GM12891 (cell line): ENCODE data around the gene UBE3C.

Source experiments
- DNase-seq: peaks from one replicate; pipeline ENCODE4 v3.0.0; 2011; ENCODE audit warnings: low spot score; ENCODE audit not compliant: insufficient read length
- FAIRE-seq: peaks from 2 replicates; lab custom pipeline; 2011; peaks lifted over from hg19 to GRCh38; lab: Jason Lieb, UNC
- PAX5 ChIP-seq: IDR thresholded peaks from 2 replicates; pipeline ENCODE4 v1.6.1; 2011; ENCODE audit warnings: low read length, moderate library complexity, mild to moderate bottlenecking; ENCODE audit not compliant: insufficient read depth, severe bottlenecking
- POLR2A ChIP-seq: IDR thresholded peaks from 2 replicates; pipeline ENCODE4 v1.6.1; 2011; ENCODE audit warnings: low read depth, low read length, control low read depth
- POLR2AphosphoS5 ChIP-seq: IDR thresholded peaks from 2 replicates; pipeline ENCODE4 v1.6.1; 2011; ENCODE audit warnings: low read depth, low read length, control low read depth
- POU2F2 ChIP-seq: IDR thresholded peaks from 2 replicates; pipeline ENCODE4 v1.6.1; 2011; ENCODE audit warnings: low read depth, mild to moderate bottlenecking, control low read depth, low read length, moderate library complexity
- SPI1 ChIP-seq: IDR thresholded peaks from 2 replicates; pipeline ENCODE4 v1.6.1; 2011; ENCODE audit warnings: low read depth, low read length, control low read depth
- TAF1 ChIP-seq: IDR thresholded peaks from 2 replicates; pipeline ENCODE4 v1.6.1; 2011; ENCODE audit warnings: low read depth, low read length, control low read depth

The UBE3C gene

DNA sequence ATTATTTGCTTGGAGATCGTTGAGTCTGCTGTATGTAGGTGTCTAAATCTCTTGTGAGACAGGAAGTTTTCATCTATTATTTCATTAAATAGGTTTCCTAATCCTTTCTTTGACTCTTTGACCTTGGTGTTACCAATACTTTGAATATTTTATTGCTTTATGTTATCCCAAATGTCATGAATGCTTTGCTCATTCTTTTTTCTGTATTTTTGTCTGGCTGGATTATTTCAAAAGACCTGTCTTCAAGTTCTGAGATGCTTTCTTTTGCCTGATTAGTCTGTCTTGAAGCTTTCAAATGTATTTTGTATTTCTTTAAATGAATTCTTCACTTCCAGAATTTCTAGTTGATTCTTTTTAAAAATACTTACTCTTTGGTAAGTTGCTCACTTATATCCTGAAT is 27.3 kb downstream of the UBE3C start:
- FAIRE-seq, result no peak
- DNase-seq, result no peak
- TF ChIP-seq POLR2AphosphoS5 (no peak), POU2F2 (no peak), SPI1 (no peak), TAF1 (no peak), PAX5 (no peak), POLR2A (no peak)

DNA sequence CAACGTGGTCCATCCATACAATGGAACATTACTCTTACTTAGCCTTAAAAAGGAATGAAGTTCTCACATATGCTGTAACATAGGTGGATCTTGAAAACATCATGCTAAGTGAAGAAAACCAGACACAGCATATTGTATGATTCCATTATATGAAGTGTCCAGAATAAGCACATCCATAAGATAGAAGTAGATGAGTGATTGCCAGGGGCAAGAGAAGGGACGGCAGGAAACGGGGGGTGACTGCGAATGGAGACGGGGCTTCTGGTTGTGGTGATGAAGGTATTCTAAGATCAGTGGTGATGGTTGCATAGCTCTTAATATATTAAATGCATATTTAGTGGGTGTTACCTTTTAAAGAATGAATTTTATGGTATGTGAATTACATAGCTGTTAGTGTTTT is 29.8 kb downstream of the UBE3C start:
- no peak for FAIRE-seq
- DNase-seq, result no peak
- TF ChIP-seq SPI1 (no peak), POLR2A (no peak), POU2F2 (no peak), PAX5 (no peak), TAF1 (no peak), POLR2AphosphoS5 (no peak)

DNA sequence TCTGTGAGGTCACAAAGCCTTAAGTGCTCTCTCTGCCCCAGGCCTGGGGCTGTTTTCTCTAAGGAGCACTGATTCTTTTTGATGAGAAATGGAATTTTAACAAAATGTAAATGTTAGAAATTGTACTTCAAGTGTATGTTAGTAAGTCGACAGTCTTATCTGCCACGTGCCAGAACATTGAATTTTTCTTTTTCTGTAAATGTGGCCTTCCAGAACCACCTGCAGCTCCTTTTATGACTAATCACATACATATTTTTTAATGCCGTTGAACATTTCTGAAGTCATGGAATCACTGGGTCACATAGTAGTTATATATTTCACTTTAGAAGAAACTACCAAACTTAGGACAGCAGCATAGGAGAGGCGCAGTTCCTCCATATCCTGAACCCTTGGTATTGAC is 38.0 kb downstream of the UBE3C start:
- FAIRE-seq, result no peak
- TF ChIP-seq POLR2A (no peak), POU2F2 (no peak), SPI1 (no peak), POLR2AphosphoS5 (no peak), PAX5 (no peak), TAF1 (no peak)
- DNase-seq, result no peak

DNA sequence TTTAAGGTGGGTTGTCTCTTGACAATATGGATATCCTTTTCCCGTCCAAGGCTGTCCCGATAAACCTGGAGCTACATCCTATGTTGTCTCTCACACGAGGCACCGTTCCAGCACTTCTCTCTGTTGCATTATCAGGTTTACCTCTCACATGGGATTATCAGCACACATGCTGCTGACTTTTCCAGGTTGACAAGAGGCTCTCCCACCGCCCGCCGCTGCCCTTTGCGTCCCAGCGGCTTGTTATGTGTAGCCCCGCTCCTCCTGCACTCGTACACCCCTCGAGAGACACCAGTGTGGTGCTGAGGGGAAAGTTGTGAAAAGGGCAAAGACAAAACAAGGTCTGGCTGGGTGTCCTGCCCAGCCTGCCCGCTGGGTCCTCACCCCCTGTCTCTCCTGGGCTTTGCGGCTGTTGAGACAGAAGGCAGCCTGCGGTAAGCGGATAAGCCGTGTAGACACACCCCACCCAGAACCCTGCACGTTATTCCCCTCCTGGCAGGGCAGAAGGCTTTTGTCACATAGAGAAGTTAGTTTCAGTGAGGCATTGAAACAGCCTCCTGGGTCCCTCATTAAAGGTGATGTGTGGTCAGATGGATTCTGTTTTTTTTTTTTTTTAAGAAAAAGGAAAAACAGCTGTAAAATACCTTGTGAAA is 38.7 kb downstream of the UBE3C start:
- no peak for FAIRE-seq
- TF ChIP-seq POLR2A, result no peak
- no peak for TF ChIP-seq SPI1
- no peak for TF ChIP-seq TAF1
- no peak for TF ChIP-seq POLR2AphosphoS5
- no peak for TF ChIP-seq PAX5
- no peak for TF ChIP-seq POU2F2
- DNase-seq, result no peak

DNA sequence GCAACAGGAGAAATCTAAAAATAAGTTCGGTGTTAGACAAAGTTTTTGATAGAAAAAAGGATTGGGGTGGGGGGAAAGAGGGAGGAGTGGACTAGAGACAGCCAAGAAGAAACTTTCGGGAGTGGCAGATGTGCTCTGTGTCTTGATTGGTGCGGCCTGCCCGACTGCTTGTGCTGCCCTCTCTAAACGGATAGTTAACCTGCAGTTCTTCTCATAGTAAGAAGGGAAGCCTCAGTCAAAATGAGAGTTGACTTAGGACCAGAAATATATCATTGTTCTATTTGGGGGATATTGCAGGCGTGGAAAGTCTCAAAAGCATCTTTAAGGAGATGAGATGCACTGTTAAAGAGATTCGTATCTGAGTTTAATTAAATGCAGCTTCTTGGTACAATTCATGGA is 39.3 kb downstream of the UBE3C start:
- FAIRE-seq (no peak), DNase-seq (no peak)
- no peak for TF ChIP-seq TAF1
- TF ChIP-seq PAX5, result no peak
- no peak for TF ChIP-seq SPI1
- no peak for TF ChIP-seq POU2F2
- TF ChIP-seq POLR2A, result no peak
- TF ChIP-seq POLR2AphosphoS5, result no peak

DNA sequence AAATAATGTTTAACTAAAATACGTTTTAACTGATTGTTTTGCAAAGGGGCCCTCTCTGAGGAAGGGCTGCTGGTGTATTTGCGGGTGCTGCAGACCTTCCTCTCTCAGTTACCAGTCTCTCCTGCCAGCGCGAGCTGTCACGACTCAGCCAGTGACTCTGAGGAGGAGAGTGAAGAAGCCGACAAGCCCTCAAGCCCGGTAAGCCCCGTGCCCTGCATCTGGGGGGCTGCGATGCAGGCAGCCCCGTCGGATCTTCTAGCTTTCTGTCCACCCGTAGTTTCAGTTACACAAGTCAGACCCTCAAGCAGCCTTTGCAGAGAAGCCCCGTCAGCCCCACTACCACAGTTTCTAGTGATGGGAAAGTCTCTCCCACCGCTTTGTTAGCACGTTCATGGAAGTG is 45.1 kb downstream of the UBE3C start:
- DNase-seq, result no peak
- no peak for FAIRE-seq
- TF ChIP-seq POU2F2 (no peak), PAX5 (no peak), POLR2A (no peak), POLR2AphosphoS5 (no peak), SPI1 (no peak), TAF1 (no peak)

DNA sequence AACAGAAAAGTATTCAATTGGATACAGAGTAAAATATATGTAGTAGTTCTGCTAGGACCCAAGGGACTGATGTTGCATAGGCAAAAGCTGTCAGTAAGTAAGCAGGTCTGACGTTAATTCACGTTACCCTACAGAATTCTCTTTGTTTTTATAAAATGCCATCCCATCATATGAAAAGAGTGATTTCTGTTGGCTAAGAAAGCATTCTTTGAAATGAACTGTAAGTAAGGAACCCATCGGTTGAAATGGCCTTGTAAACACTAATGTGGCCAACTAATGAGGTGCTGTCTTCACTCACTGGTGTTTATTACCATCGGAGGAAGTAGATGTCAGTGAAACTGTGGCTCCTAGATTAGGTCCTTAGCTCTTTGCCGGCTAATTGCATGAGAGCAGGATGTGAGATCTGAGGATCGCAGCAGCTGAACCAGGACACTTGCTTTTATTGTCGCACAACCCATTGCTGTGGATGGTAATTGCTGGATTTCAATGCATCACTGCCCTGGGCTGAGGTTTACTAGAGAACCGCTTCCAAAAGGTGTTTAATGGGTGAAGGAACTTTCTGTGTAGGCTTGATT is 49.5 kb downstream of the UBE3C start:
- DNase-seq, result no peak
- TF ChIP-seq POU2F2, result no peak
- no peak for FAIRE-seq

DNA sequence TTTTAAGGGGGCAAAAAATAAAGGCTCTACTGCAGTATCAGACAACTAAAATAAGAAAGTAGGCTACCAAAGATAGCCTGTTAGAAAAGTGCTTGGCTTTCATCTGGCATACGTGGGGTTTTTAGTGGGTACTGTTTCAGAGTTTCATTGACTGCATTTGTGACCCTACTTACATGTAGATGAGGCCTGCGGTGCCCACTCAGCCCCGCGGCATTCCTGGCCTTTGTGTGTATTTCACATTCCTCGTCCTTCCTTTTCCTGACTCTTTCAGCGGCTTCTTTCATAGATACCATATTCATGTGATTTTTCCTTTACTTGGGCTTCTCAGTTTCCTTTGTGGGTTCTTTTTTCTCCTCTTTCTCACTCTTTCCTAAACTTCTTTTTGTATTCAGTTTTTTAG is 50.7 kb downstream of the UBE3C start:
- no peak for FAIRE-seq
- no peak for DNase-seq
- no peak for TF ChIP-seq POLR2AphosphoS5
- no peak for TF ChIP-seq POU2F2
- TF ChIP-seq TAF1, result no peak
- TF ChIP-seq POLR2A, result no peak
- no peak for TF ChIP-seq SPI1
- TF ChIP-seq PAX5, result no peak

DNA sequence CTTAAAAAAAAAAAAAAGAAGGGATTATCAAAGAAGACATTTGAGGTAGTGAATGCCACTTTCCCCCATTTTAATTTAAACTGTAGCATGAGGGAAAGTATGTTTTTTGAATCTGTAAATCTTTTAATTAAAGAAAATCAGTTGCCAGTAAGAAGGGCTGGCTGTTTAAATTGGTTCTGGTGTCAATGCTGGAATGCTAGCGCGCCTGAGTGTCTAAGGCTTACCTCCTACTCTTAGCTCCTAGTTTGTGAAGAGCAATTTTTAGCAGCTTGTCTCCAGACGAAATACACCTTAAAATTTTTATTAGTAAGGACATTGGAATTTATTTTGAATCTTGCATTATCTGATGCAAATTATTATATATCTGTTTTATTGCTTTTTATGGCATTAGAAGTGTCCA is 54.1 kb downstream of the UBE3C start:
- FAIRE-seq (no peak), DNase-seq (no peak)
- no peak for TF ChIP-seq POLR2AphosphoS5
- no peak for TF ChIP-seq POLR2A
- no peak for TF ChIP-seq POU2F2

DNA sequence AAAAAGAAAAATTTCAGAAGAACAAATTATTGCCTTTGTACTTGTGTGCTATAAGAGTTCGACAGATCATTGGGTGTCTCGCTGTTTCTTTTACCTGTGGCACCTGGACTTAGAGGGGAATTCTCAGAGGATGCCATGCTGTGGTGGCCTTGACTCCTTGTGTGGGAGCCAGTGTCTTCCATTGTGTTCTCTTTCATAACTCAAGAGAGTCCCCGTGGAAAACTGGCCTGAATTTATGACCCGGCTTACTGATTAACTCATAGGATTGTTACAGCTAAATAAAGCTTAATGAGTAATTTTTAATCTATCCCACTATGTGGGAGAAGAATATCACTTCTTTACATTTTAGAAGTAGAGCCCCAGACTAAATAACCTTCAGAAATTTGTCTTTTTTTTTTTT is 54.5 kb downstream of the UBE3C start:
- DNase-seq (no peak), FAIRE-seq (no peak)
- TF ChIP-seq POLR2AphosphoS5, result no peak
- TF ChIP-seq POU2F2, result no peak
- TF ChIP-seq TAF1, result no peak
- TF ChIP-seq POLR2A, result no peak
- TF ChIP-seq SPI1, result no peak
- no peak for TF ChIP-seq PAX5
